Tibial nerve (tissue), 3 donors: Measurements from ENCODE around the gene IFT172.
A peak's percentile ranks its signal among the peaks of the same experiment; 100 is the strongest.

ENCODE experiments used
- POLR2A ChIP-seq, 2 donors: fragments of 450-650 bp; IDR thresholded peaks; one replicate each; pipeline ENCODE4 v1.6.1; 2017; ENCODE audit warnings: antibody characterized with exemption in 2 of 2, mild to moderate bottlenecking in 2 of 2, moderate library complexity in 2 of 2
- TF ChIP-seq, protein P1 (sequence below), 5 experiments: fragments of 200-600 bp in 3 of 5; fragments of 450-650 bp in 2 of 5; sonication (generic) in 3 of 5; IDR thresholded peaks; one replicate each; pipeline ENCODE4 v1.5.1; 2016 to 2019; ENCODE audit warnings: antibody characterized with exemption in 5 of 5, mild to moderate bottlenecking in 3 of 5, moderate library complexity in 2 of 5

DNA sequence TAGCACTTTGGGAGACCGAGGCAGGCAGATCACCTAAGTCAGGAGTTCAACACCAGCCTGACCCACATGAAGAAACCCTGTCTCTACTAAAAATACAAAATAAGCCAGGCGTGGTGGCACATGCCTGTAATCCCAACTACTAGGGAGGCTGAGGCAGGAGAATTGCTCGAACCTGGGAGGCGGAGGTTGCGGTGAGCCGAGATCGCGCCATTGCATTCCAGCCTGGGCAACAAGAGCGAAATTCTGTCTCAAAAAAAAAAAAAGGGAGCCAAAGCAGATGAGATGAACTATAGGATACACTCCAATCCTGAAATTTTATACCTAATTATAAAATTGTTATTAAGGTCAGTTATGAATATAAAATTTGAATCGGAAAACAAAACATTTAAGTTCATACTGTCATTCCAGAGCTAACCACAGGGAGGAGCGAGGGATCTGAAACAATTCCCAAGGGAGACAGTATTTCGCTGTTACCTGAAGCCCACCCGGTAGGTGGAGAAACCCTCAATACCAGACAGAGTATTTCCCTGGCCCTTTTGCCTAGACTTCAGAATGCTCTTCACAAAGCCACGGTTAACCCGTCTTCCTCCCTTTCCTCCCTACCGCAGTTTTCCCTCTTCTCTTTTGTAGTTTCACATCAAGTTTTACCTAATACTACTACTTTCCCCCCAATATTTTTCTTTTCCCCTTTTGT, 81.6 kb downstream of the IFT172 start:
- TF ChIP-seq, protein P1, sequence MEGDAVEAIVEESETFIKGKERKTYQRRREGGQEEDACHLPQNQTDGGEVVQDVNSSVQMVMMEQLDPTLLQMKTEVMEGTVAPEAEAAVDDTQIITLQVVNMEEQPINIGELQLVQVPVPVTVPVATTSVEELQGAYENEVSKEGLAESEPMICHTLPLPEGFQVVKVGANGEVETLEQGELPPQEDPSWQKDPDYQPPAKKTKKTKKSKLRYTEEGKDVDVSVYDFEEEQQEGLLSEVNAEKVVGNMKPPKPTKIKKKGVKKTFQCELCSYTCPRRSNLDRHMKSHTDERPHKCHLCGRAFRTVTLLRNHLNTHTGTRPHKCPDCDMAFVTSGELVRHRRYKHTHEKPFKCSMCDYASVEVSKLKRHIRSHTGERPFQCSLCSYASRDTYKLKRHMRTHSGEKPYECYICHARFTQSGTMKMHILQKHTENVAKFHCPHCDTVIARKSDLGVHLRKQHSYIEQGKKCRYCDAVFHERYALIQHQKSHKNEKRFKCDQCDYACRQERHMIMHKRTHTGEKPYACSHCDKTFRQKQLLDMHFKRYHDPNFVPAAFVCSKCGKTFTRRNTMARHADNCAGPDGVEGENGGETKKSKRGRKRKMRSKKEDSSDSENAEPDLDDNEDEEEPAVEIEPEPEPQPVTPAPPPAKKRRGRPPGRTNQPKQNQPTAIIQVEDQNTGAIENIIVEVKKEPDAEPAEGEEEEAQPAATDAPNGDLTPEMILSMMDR (IDR thresholded peaks at IDR 0.05): peak; percentile 12 to 46 (median 33)
- TF ChIP-seq POLR2A (IDR thresholded peaks at IDR 0.05): no peak
